Activated T-cell treated with anti-CD3 and anti-CD28 coated beads for 24 hours (primary cell): ENCODE measurements around the gene HCRTR2.
"Not testable (repeated sequence)": the region's sequence is repeated elsewhere in the genome, so short reads cannot be mapped to it uniquely, and the experiment has no call there.

Source experiments
- DNase-seq: peaks from one replicate; pipeline ENCODE4 v3.0.0-alpha.2; 2020; ENCODE audit warnings: low read depth

HCRTR2 gene

GRCh38 chr6:55174211-55175026 is at the start of gene HCRTR2:
Gene HCRTR2, plus strand, starts transcription at chr6:55174515. Its CDS starts 73 bp downstream, at chr6:55174588.
- no peak for DNase-seq

GRCh38 chr6:55130806-55131324 is 43.5 kb upstream of the HCRTR2 start:
- DNase-seq, result no peak

- no peak for DNase-seq
Observed at GRCh38 chr6:55131616-55132015, 42.7 kb upstream of the HCRTR2 start.

- DNase-seq, result no peak
Observed at GRCh38 chr6:55136916-55137315, 37.4 kb upstream of the HCRTR2 start.

GRCh38 chr6:55137929-55138693 is 36.2 kb upstream of the HCRTR2 start:
- no peak for DNase-seq

GRCh38 chr6:55141611-55142010 is 32.7 kb upstream of the HCRTR2 start:
- DNase-seq, result no peak

- no peak for DNase-seq
Observed at GRCh38 chr6:55142610-55143009, 31.7 kb upstream of the HCRTR2 start.

GRCh38 chr6:55153284-55153683 is 21.0 kb upstream of the HCRTR2 start:
- DNase-seq, result no peak

- DNase-seq, result not testable (repeated sequence)
Observed at GRCh38 chr6:55158784-55159183, 15.5 kb upstream of the HCRTR2 start.

GRCh38 chr6:55167860-55168259 is 6.5 kb upstream of the HCRTR2 start:
- DNase-seq, result no peak

- DNase-seq, result no peak
Observed at GRCh38 chr6:55175078-55176049, 1.0 kb downstream of the HCRTR2 start.

GRCh38 chr6:55176958-55177357 is 2.6 kb downstream of the HCRTR2 start:
- DNase-seq, result no peak

- no peak for DNase-seq
Observed at GRCh38 chr6:55180258-55180657, 5.9 kb downstream of the HCRTR2 start.

- DNase-seq, result no peak
Observed at GRCh38 chr6:55182016-55182650, 7.8 kb downstream of the HCRTR2 start.

- no peak for DNase-seq
Observed at GRCh38 chr6:55184782-55185530, 10.6 kb downstream of the HCRTR2 start.

GRCh38 chr6:55198715-55199114 is 24.4 kb downstream of the HCRTR2 start:
- DNase-seq, result no peak

- DNase-seq, result no peak
Observed at GRCh38 chr6:55199239-55199638, 24.9 kb downstream of the HCRTR2 start.

- no peak for DNase-seq
Observed at GRCh38 chr6:55208478-55209458, 34.5 kb downstream of the HCRTR2 start.

- no peak for DNase-seq
Observed at GRCh38 chr6:55210952-55211351, 36.6 kb downstream of the HCRTR2 start.
